Urinary bladder (tissue), 4 donors: ENCODE measurements around the gene OR4F6. TPM values are rescaled to one million over a fixed set of nuclear protein-coding genes. Genes with fewer than 3 reads are reported as not detected.
"Not testable (repeated sequence)": the region's sequence is repeated elsewhere in the genome, so short reads cannot be mapped to it uniquely, and the experiment has no call there.

ENCODE experiments used
- DNase-seq: peaks from one replicate; pipeline ENCODE4 v3.0.0-alpha.2; 2015; ENCODE audit errors: extremely low spot score
- H3K27ac ChIP-seq: one replicate; pipeline ENCODE4 v1.5.1; 2013; ENCODE audit warnings: low read depth, mild to moderate bottlenecking, moderate library complexity
- H3K36me3 ChIP-seq: one replicate; pipeline ENCODE4 v1.6.1; 2013; ENCODE audit warnings: mild to moderate bottlenecking, moderate library complexity; ENCODE audit not compliant: insufficient read depth
- H3K4me1 ChIP-seq: one replicate; pipeline ENCODE4 v1.6.1; 2013; ENCODE audit warnings: mild to moderate bottlenecking, moderate library complexity; ENCODE audit not compliant: insufficient read depth
- H3K4me3 ChIP-seq: one replicate; pipeline ENCODE4 v1.5.1; 2013; ENCODE audit warnings: low read depth, low read length
- WGBS: extraction: QIAGEN DNeasy Blood & Tissue Kit; methylation state at CpG from one replicate; pipeline ENCODE4 v1.1.7; 2013; 5-methylcytosine and 5-hydroxymethylcytosine counted together
- polyA plus RNA-seq: library from polyadenylated mRNA; stranded (reverse); fragments of 200-250 nt; gene quantifications from one replicate; pipeline ENCODE4 v1.2.3, GENCODE V29; 2013
- total RNA-seq: library from RNA; depleted of rRNA; stranded (reverse); fragments of >200 nt; gene quantifications from one replicate; pipeline ENCODE4 v1.2.3, GENCODE V29; 2014
- donor health status: healthy with polysubstance abuse.
- donor health status: healthy.

OR4F6 gene
- total and polyA plus RNA-seq, 2 donors, result not detected

DNA sequence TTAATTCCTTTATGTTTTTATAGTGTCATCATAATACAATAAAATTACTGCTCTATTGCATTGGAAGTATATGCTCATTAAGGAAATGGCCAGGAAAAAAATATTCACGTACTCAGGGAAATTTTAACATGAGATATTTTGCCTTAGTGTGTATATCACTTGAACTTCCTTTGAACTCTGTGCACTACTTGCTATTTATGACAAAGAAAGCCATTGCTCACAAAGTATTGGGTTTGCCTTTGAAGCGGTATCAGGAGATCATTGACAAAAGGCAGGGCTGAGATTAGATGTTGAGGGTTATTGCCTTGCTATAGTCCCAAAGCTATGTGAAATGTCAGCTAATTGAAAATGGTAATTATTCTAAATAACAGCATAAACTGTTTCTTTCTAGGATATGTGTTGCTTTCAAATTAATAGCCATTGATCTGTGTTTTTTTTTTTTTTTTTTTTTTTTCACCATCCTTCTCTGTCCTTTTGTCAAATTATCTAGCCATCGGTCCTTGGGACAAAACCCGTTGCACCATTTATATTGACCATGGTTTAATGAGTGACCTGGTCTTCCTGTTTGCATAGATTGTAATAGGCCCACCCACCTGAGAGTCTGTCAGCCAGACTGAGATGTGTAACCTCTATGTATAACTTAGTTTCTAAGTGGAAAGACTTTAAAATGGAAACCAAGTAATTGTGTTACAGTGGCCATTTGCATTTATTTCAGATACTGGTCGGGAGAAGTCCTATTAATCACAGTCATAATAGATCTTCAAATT, 14.6 kb upstream of the OR4F6 start:
- H3K4me1 ChIP-seq, DNase-seq, H3K27ac ChIP-seq, H3K4me3 ChIP-seq, H3K36me3 ChIP-seq: not testable (repeated sequence)
- WGBS, result 63% methylated on average over 5 of the region's 5 CpGs

GRCh38 chr15:101790748-101791147, 12.6 kb upstream of the OR4F6 start:
- H3K36me3 ChIP-seq, H3K4me1 ChIP-seq, H3K27ac ChIP-seq, H3K4me3 ChIP-seq, DNase-seq: not testable (repeated sequence)
- WGBS, result no CpG with 5 or more reads among the region's 4 CpGs

DNA sequence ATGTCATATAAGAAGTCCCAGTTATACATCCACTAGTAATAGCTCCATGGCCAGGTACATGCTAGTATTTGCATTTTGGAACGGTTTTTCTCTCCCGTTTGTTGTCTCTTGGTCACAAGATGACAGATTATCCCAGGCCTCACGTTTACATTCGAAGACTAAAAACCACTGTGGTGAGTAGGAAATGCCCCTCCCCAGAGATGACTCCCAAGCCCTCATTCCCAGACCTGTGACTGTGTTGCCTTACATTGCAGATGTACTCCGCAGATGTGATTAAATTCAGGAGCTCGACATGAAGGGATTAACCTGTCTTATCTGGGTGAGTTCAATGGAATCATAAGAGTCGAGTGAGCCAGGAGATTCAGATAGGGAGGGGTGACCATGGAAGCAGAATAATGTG, 9.3 kb upstream of the OR4F6 start:
- not testable (repeated sequence) for H3K27ac ChIP-seq, H3K4me3 ChIP-seq, H3K4me1 ChIP-seq, H3K36me3 ChIP-seq, DNase-seq
- 65% methylated on average over 7 of the region's 7 CpGs for WGBS

- Histone ChIP-seq H3K4me3 (no peak overlapping the region), H3K36me3 (no peaks in the 10 kb centered on the region), H3K4me1 (no peaks in the 10 kb centered on the region), H3K27ac (no peak overlapping the region)
- 75% methylated on average over 1 of the region's 1 CpG for WGBS
- DNase-seq, result no peak
These were observed 7.9 kb upstream of the OR4F6 start for GRCh38 chr15:101795455-101795854.

- DNase-seq, result no peak
- Histone ChIP-seq H3K36me3 (no peaks in the 10 kb centered on the region), H3K4me1 (no peaks in the 10 kb centered on the region), H3K4me3 (no peak overlapping the region), H3K27ac (no peak overlapping the region)
- 48% methylated on average over 1 of the region's 1 CpG for WGBS
These were observed 3.6 kb upstream of the OR4F6 start for GRCh38 chr15:101799665-101800064.

DNA sequence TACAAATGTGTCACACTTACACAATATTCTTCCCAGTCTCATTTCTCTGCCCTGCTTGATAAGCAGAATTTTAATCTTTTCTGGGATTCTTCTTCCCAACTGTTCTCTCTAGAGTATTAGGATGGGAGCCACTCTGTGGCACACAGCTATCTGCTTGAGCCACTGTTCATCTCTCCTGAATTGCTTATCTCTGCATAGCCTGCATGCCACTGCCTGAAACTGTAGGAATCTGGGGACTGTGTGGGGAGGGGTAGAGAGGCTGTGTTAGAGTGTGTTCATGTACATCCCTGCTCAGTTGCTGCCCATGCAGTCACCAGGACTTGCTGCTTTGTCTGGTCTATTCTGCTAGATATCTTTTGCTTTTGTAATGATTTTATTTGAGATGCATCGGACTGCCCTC, 2.3 kb upstream of the OR4F6 start:
- H3K36me3 ChIP-seq, result no peaks in the 10 kb centered on the region
- DNase-seq, result no peak
- no peak overlapping the region for H3K4me3 ChIP-seq
- 90% methylated on average over 1 of the region's 1 CpG for WGBS
- H3K4me1 ChIP-seq, result no peaks in the 10 kb centered on the region
- no peak overlapping the region for H3K27ac ChIP-seq

GRCh38 chr15:101803676-101804075, 367 bp downstream of the OR4F6 start:
- Histone ChIP-seq H3K27ac (no peak overlapping the region), H3K4me3 (no peak overlapping the region), H3K36me3 (no peaks in the 10 kb centered on the region), H3K4me1 (no peaks in the 10 kb centered on the region)
- WGBS, result 59% methylated on average over 5 of the region's 5 CpGs
- no peak for DNase-seq

- Histone ChIP-seq H3K27ac (no peak overlapping the region), H3K4me1 (no peaks in the 10 kb centered on the region), H3K36me3 (no peaks in the 10 kb centered on the region), H3K4me3 (no peak overlapping the region)
- DNase-seq, result no peak
These were observed 1.1 kb downstream of the OR4F6 start for GRCh38 chr15:101804375-101804774.

GRCh38 chr15:101804941-101805340, 1.6 kb downstream of the OR4F6 start:
- DNase-seq, result no peak
- H3K27ac ChIP-seq, result no peak overlapping the region
- no peaks in the 10 kb centered on the region for H3K4me1 ChIP-seq
- no peak overlapping the region for H3K4me3 ChIP-seq
- H3K36me3 ChIP-seq, result no peaks in the 10 kb centered on the region

DNA sequence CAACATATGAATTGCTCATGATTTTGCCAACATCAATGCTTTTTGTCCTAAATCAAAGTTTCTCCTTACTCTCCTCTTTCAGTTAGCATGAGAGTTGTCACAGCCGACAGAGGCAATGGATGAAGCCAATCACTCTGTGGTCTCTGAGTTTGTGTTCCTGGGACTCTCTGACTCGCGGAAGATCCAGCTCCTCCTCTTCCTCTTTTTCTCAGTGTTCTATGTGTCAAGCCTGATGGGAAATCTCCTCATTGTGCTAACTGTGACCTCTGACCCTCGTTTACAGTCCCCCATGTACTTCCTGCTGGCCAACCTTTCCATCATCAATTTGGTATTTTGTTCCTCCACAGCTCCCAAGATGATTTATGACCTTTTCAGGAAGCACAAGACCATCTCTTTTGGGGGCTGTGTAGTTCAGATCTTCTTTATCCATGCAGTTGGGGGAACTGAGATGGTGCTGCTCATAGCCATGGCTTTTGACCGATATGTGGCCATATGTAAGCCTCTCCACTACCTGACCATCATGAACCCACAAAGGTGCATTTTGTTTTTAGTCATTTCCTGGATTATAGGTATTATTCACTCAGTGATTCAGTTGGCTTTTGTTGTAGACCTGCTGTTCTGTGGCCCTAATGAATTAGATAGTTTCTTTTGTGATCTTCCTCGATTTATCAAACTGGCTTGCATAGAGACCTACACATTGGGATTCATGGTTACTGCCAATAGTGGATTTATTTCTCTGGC, 2.5 kb downstream of the OR4F6 start:
- 70% methylated on average over 6 of the region's 6 CpGs for WGBS
- DNase-seq, result no peak
- Histone ChIP-seq H3K4me1 (no peaks in the 10 kb centered on the region), H3K4me3 (no peak overlapping the region), H3K27ac (no peak overlapping the region), H3K36me3 (no peaks in the 10 kb centered on the region)

DNA sequence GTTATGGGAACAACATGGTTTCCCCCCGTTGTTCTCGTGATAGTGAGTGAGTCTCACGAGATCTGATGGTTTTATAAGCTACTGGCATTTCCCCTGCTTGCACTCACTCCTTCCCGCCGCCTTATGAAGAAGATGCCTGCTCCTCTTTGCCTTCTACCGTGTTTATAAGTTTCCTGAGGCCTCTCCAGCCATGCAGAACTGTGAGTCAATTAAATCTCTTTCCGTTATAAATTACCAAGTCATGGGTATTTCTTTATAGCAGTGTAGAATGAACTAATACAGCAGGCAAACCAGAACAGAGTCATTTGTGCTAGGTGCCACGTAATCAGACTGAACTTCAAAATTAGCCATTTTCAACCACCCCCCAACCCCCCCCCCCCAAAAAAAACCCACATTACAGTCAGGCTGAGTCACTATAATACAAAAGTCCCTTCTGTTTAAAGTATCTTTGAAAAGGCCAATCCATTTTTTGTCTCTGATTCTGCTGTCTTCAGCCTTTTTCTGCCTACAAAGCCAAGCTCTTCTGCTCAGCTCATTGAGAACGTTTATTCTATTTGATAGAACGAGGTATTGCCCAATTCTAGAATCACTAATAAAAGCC, 4.1 kb downstream of the OR4F6 start:
- Histone ChIP-seq H3K4me3 (no peak overlapping the region), H3K4me1 (no peaks in the 10 kb centered on the region), H3K27ac (no peak overlapping the region), H3K36me3 (no peaks in the 10 kb centered on the region)
- WGBS, result 57% methylated on average over 10 of the region's 10 CpGs
- no peak for DNase-seq

DNA sequence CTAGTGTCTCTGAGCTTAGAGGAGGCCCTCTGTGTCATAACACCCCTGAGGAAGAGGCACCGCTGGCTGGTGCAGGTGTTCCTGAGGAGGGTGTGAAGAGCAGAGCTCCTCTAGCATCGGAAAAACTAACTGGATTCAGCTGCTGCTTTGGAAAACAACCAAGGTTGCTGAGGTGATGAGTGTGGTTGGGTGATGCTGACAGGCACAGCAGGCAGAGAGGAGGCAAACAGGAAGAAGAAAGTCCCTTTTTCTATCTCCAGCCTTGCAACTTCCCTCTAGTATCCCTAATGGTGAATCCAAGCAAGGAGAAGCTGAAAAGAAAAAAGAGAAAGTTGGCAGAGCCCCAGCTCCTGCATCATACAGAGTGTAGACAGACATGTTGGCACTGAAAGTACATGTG, 4.9 kb downstream of the OR4F6 start:
- Histone ChIP-seq H3K36me3 (no peaks in the 10 kb centered on the region), H3K4me1 (no peaks in the 10 kb centered on the region), H3K4me3 (no peak overlapping the region), H3K27ac (no peak overlapping the region)
- WGBS, result 64% methylated on average over 2 of the region's 2 CpGs
- DNase-seq, result no peak

GRCh38 chr15:101810456-101810855, 7.1 kb downstream of the OR4F6 start:
- WGBS, result 86% methylated on average over 1 of the region's 1 CpG
- no peak for DNase-seq
- Histone ChIP-seq H3K4me3 (no peak overlapping the region), H3K36me3 (no peaks in the 10 kb centered on the region), H3K4me1 (no peaks in the 10 kb centered on the region), H3K27ac (no peak overlapping the region)

- H3K4me1 ChIP-seq, result no peaks in the 10 kb centered on the region
- DNase-seq, result no peak
- no peak overlapping the region for H3K27ac ChIP-seq
- 49% methylated on average over 3 of the region's 3 CpGs for WGBS
- no peak overlapping the region for H3K4me3 ChIP-seq
- no peaks in the 10 kb centered on the region for H3K36me3 ChIP-seq
These were observed 7.6 kb downstream of the OR4F6 start for GRCh38 chr15:101810876-101811275.
